Neural cell (in vitro differentiated cells): ENCODE results near the gene SH3TC1.

Experiments
- CTCF ChIP-seq: fragments of 450-650 bp; IDR thresholded peaks from 2 replicates; pipeline ENCODE4 v1.5.1; 2014; ENCODE audit warnings: antibody characterized with exemption, mild to moderate bottlenecking, moderate library complexity; ENCODE audit not compliant: poor library complexity, severe bottlenecking
- EP300 ChIP-seq: fragments of 450-650 bp; conservative IDR thresholded peaks from 2 replicates; pipeline ENCODE4 v1.6.1; 2014; ENCODE audit warnings: antibody characterized with exemption, mild to moderate bottlenecking, moderate library complexity; ENCODE audit not compliant: poor library complexity, severe bottlenecking
- POLR2AphosphoS5 ChIP-seq: IDR thresholded peaks from 2 replicates; pipeline ENCODE4 v1.6.1; 2012
- SMC3 ChIP-seq: fragments of 450-650 bp; conservative IDR thresholded peaks from 2 replicates; pipeline ENCODE4 v1.6.1; 2014; ENCODE audit warnings: antibody characterized with exemption, mild to moderate bottlenecking, moderate library complexity; ENCODE audit not compliant: poor library complexity

DNA sequence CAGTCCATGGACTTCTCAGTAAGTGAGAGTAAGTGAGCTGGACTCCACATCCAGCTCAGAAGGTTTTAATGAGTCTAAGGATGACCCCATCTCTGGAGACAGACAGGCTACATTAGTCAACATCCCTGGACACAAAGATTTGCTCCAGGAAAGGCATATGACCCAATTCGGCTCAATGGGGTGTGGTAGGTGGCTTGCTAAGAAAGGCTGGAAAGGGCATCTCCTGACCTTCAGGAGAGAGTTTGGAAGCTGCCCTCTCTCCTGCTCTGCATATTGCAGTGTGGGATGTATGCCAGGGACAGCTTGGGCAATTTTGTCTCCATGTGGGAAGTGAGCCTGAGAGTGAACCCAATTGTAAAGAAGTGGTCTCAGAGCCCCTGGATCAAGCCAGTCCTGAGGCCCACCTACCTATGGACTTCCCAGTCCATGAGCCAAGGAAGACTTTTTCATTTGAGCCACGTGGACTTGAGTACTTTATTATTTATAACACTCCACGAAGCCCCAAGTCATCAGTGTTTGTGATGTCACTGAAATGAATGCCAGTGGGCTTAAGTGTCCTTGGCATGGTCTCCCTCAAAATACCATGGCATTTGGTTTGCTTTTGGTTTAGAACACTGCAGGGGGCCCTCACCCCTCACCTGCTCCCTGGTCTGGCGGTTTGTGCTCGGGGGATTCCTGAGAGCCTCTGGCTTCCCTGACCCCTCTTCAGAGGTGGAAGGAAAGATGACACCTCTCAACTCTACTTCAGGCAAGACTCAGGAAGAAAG, 30.1 kb upstream of the SH3TC1 start:
- TF ChIP-seq EP300 (no peak), POLR2AphosphoS5 (no peak), CTCF (no peak), SMC3 (no peak)
